Measurements from ENCODE around the gene IDUA.
"Not testable (repeated sequence)": the region's sequence is repeated elsewhere in the genome, so short reads cannot be mapped to it uniquely, and the experiment has no call there.

The IDUA gene

GRCh38 chr4:1047976-1048772, 61.3 kb downstream of the IDUA start:
- no peak for DNase-seq

GRCh38 chr4:1048773-1049590, 62.1 kb downstream of the IDUA start:
- no peak for DNase-seq

GRCh38 chr4:1049591-1049905, 62.7 kb downstream of the IDUA start:
- DNase-seq, result no peak

- no peak for DNase-seq
Measured at GRCh38 chr4:1050486-1051213, 63.8 kb downstream of the IDUA start.

- no peak for DNase-seq
Measured at GRCh38 chr4:1051472-1051871, 64.6 kb downstream of the IDUA start.

- no peak for DNase-seq
Measured at GRCh38 chr4:1052231-1052671, 65.4 kb downstream of the IDUA start.

GRCh38 chr4:1053080-1053661, 66.3 kb downstream of the IDUA start:
- no peak for DNase-seq

GRCh38 chr4:1053891-1054290, 67.0 kb downstream of the IDUA start:
- DNase-seq, result not testable (repeated sequence)
